Peyer's patch (tissue), 4 donors: ENCODE measurements around the gene PDK2. TPM values are rescaled to one million over a fixed set of nuclear protein-coding genes. Genes with fewer than 3 reads are reported as not detected.

Experiments used
- DNase-seq, 3 donors: peaks; one replicate each; pipeline ENCODE4 v3.0.0-alpha.2; 2017 to 2019
- H3K27ac ChIP-seq, 4 donors: fragments of 200-600 bp; sonication (generic); one replicate each; pipeline ENCODE4 v1.5.1; 2016 to 2019
- H3K27me3 ChIP-seq, 2 donors: fragments of 200-600 bp; sonication (generic); one replicate each; pipeline ENCODE4 v1.5.1; 2019
- H3K36me3 ChIP-seq, 3 donors: fragments of 200-600 bp; sonication (generic); one replicate each; pipeline ENCODE4 v1.5.1; 2016 to 2019
- H3K4me1 ChIP-seq, 4 donors: fragments of 200-600 bp; sonication (generic); one replicate each; pipeline ENCODE4 v1.5.1; 2016 to 2019
- H3K4me3 ChIP-seq, 4 donors: fragments of 200-600 bp; sonication (generic); 1 replicate in 3 of 4; 2 replicates in 1 of 4; pipeline ENCODE4 v1.5.1; 2016 to 2019; ENCODE audit warnings: mild to moderate bottlenecking in 1 of 4
- H3K9me3 ChIP-seq, 4 donors: fragments of 200-600 bp; sonication (generic); one replicate each; pipeline ENCODE4 v1.5.1; 2016 to 2019; ENCODE audit warnings: mild to moderate bottlenecking in 1 of 4
- CTCF ChIP-seq, 6 experiments: fragments of 450-650 bp in 4 of 6; fragments of 200-600 bp in 2 of 6; sonication (generic) in 1 of 6; IDR thresholded peaks; one replicate each; pipeline ENCODE4 v1.5.1; 2017 to 2019; ENCODE audit warnings: antibody characterized with exemption in 6 of 6, mild to moderate bottlenecking in 3 of 6, moderate library complexity in 1 of 6
- POLR2A ChIP-seq, 2 donors: fragments of 450-650 bp; IDR thresholded peaks; one replicate each; pipeline ENCODE4 v1.5.1; 2017; ENCODE audit warnings: antibody characterized with exemption in 2 of 2, mild to moderate bottlenecking in 2 of 2, moderate library complexity in 2 of 2
- total RNA-seq, 4 donors: library from RNA; depleted of rRNA; stranded (reverse); fragments of >200 nt; gene quantifications; one replicate each; pipeline ENCODE4 v1.1.0, GENCODE V29; 2016

Gene PDK2
- total RNA-seq, 4 donors from 2014 or later = 23.1 to 283 (median 164) TPM

- Histone ChIP-seq H3K4me3 (no peak overlapping the region), H3K27ac (peak overlapping the region in 3 of 4 donors; percentile 36 to 71 (median 53)), H3K27me3 (no peaks in the 10 kb centered on the region), H3K9me3 (no peaks in the 10 kb centered on the region), H3K36me3 (peaks cover 0 to 41% (median 0%) of the 10 kb centered on the region in 3 donors), H3K4me1 (peaks cover under 1 to 34% (median 6%) of the 10 kb centered on the region in 4 donors)
- peak in 1 of 3 donors; percentile 52 for DNase-seq
- TF ChIP-seq CTCF (IDR thresholded peaks at IDR 0.05) = no peak
Observed at GRCh38 chr17:50111673-50112655, 16.8 kb downstream of the PDK2 start.

- DNase-seq = peak in 1 of 3 donors; percentile 72
- TF ChIP-seq POLR2A (IDR thresholded peaks at IDR 0.05) (no peak), CTCF (IDR thresholded peaks at IDR 0.05) (peak in 3 of 6 experiments; percentile 44 to 48 (median 44))
- peak overlapping the region in 2 of 4 donors; percentile 27 to 71 for H3K27ac ChIP-seq
- H3K27me3 ChIP-seq = no peaks in the 10 kb centered on the region
- H3K4me1 ChIP-seq = peaks cover 8 to 41% (median 9%) of the 10 kb centered on the region in 4 donors
- H3K36me3 ChIP-seq = peaks cover 0 to 34% (median 0%) of the 10 kb centered on the region in 3 donors
- H3K4me3 ChIP-seq = no peak overlapping the region
- no peaks in the 10 kb centered on the region for H3K9me3 ChIP-seq
Observed at GRCh38 chr17:50112694-50113093, 17.5 kb downstream of the PDK2 start.

- Histone ChIP-seq H3K27ac (peak overlapping the region in 1 of 4 donors; percentile 71), H3K9me3 (no peaks in the 10 kb centered on the region), H3K4me1 (peaks cover 8 to 43% (median 10%) of the 10 kb centered on the region in 4 donors), H3K27me3 (no peaks in the 10 kb centered on the region), H3K36me3 (peaks cover 0 to 23% (median 0%) of the 10 kb centered on the region in 3 donors), H3K4me3 (no peak overlapping the region)
- no peak for DNase-seq
- TF ChIP-seq POLR2A (IDR thresholded peaks at IDR 0.05) (no peak), CTCF (IDR thresholded peaks at IDR 0.05) (no peak)
Observed at GRCh38 chr17:50113624-50114320, 18.6 kb downstream of the PDK2 start.

GRCh38 chr17:50114401-50114800, 19.2 kb downstream of the PDK2 start:
- no peaks in the 10 kb centered on the region for H3K9me3 ChIP-seq
- TF ChIP-seq POLR2A (IDR thresholded peaks at IDR 0.05) (no peak), CTCF (IDR thresholded peaks at IDR 0.05) (no peak)
- H3K27ac ChIP-seq = no peak overlapping the region
- no peak for DNase-seq
- peaks cover 8 to 43% (median 10%) of the 10 kb centered on the region in 4 donors for H3K4me1 ChIP-seq
- H3K36me3 ChIP-seq = peaks cover 0 to 18% (median 0%) of the 10 kb centered on the region in 3 donors
- H3K4me3 ChIP-seq = no peak overlapping the region
- H3K27me3 ChIP-seq = no peaks in the 10 kb centered on the region

GRCh38 chr17:50114849-50115357, 19.8 kb downstream of the PDK2 start:
- Histone ChIP-seq H3K9me3 (no peaks in the 10 kb centered on the region), H3K4me3 (no peak overlapping the region), H3K36me3 (peaks cover 0 to 13% (median 0%) of the 10 kb centered on the region in 3 donors), H3K27me3 (no peaks in the 10 kb centered on the region), H3K4me1 (peaks cover 8 to 43% (median 10%) of the 10 kb centered on the region in 4 donors), H3K27ac (no peak overlapping the region)
- peak in 1 of 3 donors; percentile 73 for DNase-seq
- TF ChIP-seq POLR2A (IDR thresholded peaks at IDR 0.05) = no peak
- TF ChIP-seq CTCF (IDR thresholded peaks at IDR 0.05) = peak; percentile 2 to 69 (median 57)
